Islet of Langerhans (tissue), 1 donor: Measurements from ENCODE around the gene KIRREL1.

Source experiments
- FAIRE-seq: peaks from one replicate; lab custom pipeline; 2011; peaks lifted over from hg19 to GRCh38; lab: Jason Lieb, UNC

Gene KIRREL1

GRCh38 chr1:158007667-158008386 lies 14.4 kb downstream of the KIRREL1 start:
- FAIRE-seq = no peak

- FAIRE-seq = no peak
Measured at GRCh38 chr1:158008630-158009029, 15.2 kb downstream of the KIRREL1 start.

GRCh38 chr1:158011714-158012113 lies 18.3 kb downstream of the KIRREL1 start:
- no peak for FAIRE-seq

GRCh38 chr1:158013840-158014730 lies 20.6 kb downstream of the KIRREL1 start:
- no peak for FAIRE-seq

- no peak for FAIRE-seq
Measured at GRCh38 chr1:158014731-158015320, 21.4 kb downstream of the KIRREL1 start.

GRCh38 chr1:158016651-158017335 lies 23.3 kb downstream of the KIRREL1 start:
- no peak for FAIRE-seq

GRCh38 chr1:158017800-158018595 lies 24.6 kb downstream of the KIRREL1 start:
- FAIRE-seq = no peak

- no peak for FAIRE-seq
Measured at GRCh38 chr1:158019171-158019868, 25.9 kb downstream of the KIRREL1 start.

- no peak for FAIRE-seq
Measured at GRCh38 chr1:158020259-158020885, 26.9 kb downstream of the KIRREL1 start.

- no peak for FAIRE-seq
Measured at GRCh38 chr1:158020886-158021620, 27.6 kb downstream of the KIRREL1 start.

GRCh38 chr1:158021721-158022120 lies 28.3 kb downstream of the KIRREL1 start:
- FAIRE-seq = no peak

GRCh38 chr1:158022554-158023312 lies 29.3 kb downstream of the KIRREL1 start:
- FAIRE-seq = no peak

GRCh38 chr1:158024737-158025136 lies 31.3 kb downstream of the KIRREL1 start:
- FAIRE-seq = no peak

- no peak for FAIRE-seq
Measured at GRCh38 chr1:158025576-158026230, 32.3 kb downstream of the KIRREL1 start.

GRCh38 chr1:158026651-158027050 lies 33.2 kb downstream of the KIRREL1 start:
- no peak for FAIRE-seq

GRCh38 chr1:158027508-158027907 lies 34.1 kb downstream of the KIRREL1 start:
- FAIRE-seq = no peak

- FAIRE-seq = no peak
Measured at GRCh38 chr1:158028969-158029368, 35.5 kb downstream of the KIRREL1 start.

GRCh38 chr1:158035014-158035413 lies 41.6 kb downstream of the KIRREL1 start:
- FAIRE-seq = no peak
